COR-L47 (cell line): ENCODE results near the gene CCDC182.

Source experiments
- DNase-seq: peaks from one replicate; lab custom pipeline; 2025; lab: John Stamatoyannopoulos, UW

CCDC182 gene

DNA sequence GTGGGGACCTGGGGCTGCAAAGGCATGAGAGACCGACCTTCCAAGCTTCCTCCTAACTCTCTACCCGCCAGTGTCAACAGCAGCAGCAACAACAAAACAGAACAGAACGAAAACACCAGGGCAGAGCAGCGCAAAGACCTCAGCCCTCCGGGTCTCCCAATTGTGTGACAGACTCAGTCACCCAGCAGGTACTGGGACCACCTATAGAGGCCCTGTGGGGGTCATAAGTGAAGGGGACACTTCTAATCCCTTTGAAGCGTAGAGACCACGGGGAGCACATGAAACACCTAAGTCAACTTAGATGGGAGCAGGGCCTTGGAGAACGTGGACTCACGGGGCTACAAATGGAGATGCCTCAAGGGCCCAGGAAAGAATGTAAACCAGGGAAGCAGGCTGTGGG, 12.6 kb upstream of the CCDC182 start:
- no peak for DNase-seq

DNA sequence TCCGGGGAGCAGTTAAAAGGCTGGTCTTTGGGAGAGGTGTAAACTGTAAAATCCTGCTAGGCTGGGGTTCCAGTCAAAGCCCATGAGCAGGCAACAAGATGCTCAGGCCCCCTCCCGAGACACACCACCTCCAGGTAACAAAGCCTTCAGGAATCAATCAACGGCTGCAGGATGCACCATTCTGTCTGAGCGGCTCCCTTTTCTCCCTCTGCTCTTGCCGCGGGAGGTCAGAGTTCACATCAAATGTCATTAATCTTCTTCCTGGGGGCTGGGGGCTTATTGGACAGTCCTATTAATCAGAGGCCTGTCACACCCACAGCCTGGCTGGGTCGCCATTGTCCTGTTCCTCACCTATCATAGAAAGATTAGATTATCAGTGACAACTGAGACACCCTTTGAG, 11.9 kb upstream of the CCDC182 start:
- DNase-seq = no peak

DNA sequence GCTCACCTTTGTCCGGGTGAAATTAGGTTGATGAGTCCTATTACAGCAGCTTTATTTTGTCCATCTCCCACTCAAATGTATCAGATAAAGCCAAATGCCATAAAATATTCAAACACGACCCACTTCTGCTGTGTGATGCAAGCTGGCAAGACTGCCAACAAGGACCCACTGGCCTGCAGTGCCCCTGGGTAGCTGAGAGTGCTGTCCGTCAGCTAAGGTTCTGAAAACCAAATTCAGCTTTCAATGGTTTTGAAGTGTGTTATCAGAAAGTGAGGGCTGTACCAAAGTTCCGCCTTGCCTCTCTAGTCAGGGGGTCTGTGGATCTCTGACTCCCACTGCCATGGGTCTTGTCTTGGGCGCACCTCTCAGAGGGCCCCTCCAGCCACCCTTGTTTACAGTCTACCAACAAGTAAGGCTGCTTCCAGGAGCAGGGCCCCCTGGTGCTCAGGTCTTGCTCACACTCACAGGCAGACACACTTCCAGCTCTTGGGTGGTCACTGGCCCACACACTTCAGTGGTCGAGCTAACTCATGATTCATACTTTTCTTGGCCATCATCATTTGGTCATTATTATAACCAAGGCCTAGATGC, 10.5 kb upstream of the CCDC182 start:
- DNase-seq = no peak

DNA sequence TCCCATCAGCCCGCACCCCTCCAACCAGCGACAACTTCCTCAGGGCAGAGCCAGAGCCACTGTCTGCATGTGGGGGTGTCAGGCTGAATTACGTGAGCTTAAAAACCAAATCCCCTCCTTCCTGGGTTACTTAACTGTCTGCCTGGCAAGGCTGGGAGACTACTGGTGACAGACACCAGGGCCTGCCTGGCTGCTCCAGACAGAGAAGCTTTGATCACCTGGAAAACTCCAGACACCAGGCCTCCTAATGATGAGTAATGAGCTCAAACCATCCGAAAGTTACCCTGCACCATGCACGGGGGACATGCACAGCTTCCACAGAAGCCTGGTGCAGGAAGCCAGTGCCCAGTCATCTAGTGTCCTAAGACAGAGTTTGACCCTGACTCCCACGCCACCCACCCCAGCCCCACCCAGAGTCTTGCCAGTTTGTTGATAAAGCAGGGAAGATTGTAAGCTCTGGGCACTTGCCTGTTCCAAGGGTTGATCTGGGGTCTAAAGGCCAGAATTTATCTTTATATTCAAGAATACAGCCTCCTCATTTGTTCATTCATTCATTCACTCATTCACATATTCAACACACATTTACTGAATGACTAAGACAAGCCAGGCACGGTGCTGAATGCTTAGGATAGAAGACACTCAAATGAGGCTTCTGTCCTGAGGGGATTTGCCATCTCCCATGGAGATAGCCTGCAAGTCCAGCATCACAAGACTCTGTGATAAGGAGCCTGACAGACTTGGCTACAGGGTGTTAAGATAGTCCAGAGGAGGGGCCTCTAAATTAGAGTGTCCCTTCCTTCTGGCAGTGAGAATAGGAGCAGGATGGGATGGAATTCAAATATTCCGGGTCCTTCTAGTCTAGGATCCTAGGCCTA, 7.2 kb upstream of the CCDC182 start:
- DNase-seq = no peak

DNA sequence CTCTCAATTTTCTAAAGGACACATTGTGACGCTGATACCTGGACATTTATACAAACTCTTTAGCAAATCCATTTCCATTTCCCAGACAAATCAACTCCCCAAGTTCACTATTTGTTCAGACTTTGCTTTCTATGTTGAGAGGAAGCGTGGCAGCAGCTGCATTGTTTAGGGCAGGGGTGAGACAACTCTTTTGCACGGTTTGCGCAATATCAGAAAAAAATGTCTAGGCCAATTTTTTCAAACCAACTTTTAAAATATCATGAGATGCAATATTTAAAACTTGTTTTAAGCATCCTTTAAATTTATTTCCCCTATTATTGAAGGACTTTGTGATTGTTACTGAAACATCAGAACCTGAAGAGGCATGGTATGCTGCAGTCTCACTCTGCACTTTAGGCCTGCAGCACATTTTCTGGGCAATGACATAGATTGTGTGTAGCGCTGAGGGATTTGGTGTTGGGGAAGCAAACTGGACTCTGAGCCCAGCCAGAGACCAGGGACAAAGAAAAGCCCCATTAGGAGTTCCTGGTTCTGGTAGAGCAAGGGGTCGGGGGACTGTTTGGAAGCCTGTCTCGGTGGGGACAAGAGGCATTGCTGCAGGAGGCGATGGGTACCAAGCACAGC, 6.4 kb upstream of the CCDC182 start:
- no peak for DNase-seq

DNA sequence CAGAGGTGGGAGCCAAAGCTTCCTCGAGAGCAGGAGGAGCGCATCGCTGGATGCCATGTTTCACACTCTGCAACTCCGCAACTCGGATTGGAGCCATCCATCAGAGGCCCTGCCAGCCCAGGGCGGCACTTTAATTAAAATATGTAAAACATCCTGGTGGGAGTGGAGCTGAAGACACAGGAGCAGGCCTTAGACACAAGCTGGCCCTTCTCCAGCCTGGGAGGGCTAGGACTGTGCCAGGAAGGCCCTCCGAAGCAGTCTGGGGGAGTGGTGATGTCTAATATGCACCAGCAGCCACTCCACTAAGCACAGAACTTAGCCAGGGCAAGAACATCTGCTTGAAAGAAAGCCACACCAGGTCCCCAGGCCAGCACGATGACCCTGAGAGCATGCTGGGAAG, 5.8 kb upstream of the CCDC182 start:
- no peak for DNase-seq

DNA sequence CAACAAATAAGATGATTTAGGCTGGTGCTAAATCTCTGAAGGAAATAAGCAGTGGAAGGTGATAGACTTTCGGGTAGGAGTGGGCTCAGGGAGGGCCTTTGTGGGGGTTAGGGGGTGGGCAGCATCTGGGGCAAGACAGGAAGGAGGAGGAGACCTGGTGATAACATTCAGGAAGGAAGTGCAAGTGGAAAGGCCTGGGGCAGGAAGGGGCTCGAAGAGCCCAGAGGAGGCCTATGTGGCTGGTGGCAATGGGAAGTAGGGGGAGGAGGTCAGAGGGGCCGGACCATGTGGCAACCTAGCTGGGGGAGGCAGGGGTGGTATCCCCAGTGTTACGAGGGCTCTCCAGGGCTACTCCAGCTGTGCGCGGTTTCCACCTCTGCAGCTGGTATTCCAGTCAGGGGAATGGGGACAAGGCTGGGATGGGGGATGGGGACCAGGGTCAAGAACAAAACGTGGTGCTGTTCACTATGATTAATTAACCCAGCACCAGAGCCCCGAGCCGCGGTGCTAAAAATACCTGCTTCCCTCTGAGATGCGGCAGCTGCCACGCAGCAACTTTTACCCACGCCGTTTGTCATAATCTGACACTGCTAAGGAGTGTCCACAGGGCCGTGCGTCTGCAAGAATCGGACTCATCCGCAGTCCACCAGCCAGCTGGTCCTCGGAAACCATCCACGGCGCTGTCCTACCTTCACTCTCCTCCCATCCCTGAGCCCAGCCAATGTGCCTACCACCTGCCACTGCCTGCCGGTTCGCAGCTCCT, 5.2 kb upstream of the CCDC182 start:
- DNase-seq = no peak

DNA sequence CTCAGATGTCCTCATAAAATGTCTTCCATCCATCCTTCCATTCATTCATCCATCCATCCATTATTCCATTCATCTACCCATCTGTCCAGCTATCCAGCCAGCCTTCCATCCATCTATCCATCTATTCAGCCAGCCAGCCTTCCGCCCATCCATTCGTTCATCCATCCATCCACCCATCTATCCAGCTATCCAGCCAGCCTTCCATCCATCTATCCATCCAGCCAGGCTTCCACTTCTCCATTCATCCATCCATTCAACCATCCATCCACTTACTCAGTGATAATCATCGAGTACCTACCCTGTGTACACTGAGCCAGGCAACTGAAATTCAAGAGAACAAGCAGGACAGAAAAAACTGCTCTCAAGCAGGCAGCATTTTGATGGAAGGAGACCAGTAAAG, 4.6 kb upstream of the CCDC182 start:
- no peak for DNase-seq

DNA sequence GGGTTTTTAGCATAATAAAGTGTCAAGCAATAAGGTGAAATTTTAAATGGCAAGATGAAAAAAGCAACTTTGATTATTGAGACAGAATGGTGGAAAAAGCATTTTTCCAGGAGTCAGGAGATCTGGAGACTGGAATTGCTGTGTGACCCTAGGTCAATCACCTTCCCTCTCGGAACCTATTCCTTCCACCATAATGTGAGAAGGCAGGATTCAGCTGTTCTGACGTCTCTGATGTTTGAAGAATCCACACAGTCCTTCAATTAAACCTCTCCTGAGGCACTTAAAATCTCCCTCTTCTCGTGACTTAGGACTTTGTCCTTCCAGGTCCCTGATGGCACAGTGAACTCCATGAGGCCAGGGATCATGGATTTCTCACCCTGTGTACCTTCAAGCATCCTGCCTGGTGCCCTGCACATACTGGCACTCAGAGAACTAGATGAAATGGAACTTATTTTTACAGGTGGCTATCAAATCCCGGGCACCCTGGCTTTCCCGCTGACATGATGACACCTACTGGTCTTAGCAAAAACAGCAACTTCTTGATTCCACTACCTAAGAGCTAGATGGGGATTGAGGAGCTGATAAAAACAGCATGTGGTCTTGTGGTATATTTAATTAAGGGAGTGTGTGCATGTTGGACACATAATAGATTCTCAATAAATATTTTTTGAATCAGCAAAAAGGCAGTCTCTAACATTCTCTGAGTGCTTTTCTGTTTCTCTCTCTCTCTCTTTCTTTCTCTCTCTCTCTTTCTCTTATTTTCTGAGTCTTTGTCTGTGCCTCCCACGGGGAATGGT, 2.3 kb upstream of the CCDC182 start:
- peak; percentile 72 for DNase-seq

DNA sequence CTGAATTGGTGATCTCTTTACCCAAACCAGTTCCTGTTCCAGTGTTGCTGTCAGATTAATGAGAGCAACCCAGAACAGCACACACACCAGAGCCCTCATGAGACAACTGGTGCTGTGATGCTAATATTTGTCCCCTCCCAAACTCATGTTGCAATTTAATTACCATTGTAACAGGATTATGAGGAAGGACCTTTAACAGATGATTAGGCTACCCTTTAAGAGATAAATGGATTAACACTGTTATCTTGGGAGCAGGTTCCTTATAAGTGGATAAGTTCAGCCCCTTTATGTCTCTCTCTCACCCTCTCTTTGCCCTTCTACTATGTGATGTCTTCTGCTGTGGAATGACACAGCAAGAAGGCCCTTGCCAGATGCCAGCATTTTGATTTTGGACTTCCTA, 1.1 kb upstream of the CCDC182 start:
- DNase-seq = no peak

DNA sequence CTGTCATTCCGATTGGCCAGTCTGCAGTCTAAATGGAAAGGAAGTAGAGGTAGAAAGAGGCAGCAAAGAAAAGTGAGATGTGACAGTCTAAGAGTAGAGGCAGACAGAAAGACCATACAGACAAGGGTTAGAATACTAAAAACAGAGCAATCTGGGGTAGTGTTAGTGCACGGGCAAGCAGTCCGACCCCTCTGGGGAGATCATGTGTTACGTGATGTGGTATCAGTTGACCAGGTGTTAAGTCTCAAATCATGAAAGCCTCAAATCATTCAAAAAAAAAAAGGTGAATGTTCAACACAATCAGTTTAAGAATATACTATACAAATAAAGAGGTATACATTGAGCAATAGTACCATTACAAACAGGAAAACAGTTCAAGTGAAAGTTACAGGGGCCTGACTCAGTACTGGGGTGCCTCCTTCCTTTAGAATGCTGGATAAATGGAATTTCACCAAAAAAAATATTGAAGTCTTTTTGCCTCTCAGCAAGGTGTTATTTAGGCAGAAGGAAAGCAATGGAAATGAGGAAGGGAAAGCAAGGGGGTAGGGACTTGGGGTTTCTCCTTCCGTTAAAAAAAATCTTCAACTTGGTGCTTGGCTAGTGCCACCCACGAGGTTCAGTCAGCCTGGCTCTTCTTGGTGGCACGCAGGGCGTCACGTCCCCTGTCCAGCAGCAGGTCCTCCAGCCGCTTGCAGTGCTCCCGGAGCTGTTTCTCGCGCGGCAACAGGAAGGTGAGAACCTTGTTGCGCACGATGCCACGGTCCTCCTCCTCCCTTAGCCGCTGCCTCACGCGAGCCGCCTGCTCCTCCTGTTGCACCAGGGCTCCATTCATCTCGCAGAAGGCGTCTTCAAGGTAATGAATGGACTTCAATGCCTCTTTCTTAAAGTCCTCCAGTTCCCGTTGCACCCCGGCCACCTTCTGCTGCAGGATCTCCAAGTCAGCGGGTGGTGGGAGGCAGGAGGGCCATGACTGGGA, 616 bp downstream of the CCDC182 start:
- no peak for DNase-seq

DNA sequence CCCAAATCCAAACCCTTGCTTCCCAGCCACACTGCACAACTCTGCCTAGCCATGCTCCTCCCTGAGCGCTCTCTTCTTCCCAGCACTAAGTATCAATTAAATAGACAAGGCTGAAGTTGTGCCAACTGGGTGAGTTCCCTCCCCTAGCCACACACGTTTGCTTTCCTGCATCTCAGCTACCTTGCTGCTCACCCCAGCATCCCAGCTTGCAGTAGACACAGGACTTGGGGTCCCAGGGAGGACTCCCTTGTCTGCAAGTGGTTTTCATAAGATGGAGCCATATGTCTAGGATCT, 4.9 kb downstream of the CCDC182 start:
- no peak for DNase-seq

DNA sequence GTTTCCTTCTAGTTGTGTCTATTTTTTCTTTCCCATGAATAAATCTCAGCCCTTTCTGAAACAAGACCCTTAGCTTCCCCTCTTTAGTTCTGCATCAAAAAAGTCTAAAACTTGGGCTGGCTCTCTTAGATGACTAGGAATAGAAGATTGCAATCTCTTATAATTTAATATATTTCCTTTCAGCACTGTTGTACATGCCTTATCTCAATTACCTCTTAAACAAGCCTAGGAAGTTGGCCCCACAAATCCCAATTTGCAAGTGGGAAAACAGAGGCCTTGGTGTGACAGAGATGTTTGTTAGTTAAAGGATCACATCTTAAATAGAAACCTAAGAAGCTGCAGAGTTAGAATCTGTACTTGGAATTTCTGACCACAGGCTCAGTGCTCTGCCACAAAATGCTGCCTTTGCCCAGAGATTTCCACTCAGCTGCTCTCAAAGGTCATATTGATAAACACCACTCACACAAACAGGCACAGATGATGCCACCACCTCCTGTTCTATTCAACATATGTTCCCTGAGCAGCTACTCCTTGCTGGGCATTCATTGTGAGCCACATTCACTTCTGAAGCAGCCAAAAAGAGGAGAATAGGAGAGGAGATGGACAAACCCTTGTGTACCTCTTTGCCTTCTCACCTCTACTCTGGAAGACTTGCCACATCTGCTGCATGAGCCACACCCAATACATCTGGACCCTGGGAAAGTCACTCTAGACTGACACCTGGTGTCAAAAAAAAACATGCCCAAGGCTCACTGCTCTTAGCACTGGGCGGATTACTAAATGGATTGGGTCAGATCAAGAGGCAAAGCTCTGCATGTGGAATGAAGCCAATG, 5.5 kb downstream of the CCDC182 start:
- peak; percentile 14 for DNase-seq

DNA sequence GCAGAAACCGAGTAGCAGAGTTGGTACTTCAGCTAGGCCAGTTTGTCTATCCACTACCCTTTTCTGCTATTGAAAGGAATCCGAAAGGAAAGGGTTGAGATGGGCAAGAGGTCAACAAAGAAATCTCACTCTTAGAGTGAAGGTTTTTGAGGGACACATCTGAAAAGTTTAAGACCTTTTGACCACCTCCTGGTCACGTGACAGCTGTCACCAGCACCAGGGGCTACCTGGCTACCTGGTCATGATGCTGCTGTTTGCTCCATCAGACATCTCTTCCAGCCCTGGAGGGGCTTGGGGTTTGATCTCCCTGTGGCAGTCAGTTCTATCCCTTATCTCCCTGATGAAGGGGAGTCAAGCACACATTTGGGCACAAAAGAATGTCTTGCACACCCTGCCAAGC, 7.6 kb downstream of the CCDC182 start:
- no peak for DNase-seq

DNA sequence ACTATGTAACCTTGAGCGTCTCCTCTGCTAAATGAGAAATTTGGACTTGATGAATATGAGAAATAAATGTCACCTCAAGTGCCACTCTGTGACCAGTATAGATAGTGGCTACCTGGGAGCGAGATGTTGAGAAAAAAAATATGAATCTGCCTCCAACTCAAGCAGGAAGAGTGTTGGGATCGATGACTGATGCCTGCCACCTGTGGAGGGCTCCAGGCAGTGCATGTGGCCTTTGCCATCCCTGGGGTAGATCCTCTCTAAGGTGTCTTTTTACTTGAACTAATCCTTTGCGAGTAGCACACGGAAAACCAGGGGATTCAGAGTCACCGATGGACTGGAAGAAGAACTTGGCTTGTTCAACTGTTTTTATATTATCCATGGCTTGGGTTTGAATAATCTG, 9.4 kb downstream of the CCDC182 start:
- peak; percentile 21 for DNase-seq

DNA sequence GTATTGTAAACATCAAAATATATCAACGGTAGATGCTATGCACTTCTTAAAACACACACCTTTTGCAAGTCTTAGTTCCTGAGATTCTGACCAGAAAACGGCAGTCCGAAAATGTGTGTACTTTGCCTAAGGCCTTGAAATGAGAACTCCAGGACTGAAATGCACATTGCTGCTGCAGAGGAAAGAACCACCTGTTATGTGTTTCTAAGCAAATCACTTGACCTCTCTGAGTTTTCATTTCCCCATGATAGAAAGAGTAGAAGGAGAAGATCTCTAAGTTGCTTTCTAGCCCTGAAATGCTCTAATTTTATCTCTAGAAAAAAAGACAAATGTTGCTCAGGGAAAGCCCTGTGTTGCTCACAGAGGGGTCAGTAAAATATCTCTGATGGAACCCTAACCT, 9.9 kb downstream of the CCDC182 start:
- DNase-seq = no peak

DNA sequence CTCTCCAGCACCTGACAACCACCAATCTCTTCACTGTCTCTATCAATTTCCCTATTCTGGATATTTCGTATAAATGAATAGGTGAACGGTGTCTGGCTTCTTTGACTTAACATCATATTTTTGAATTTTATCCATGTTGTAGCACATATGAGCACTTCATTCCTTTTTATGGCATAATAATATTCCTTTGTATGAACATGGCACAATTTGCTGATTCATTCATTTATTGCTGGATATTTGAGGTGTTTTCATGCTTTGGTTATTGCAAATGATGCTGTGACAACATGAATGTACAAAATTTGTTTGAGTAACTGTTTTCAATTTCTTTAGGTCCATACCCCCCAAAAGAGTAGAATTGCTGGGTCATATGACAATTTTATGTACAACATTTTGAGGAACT, 12.0 kb downstream of the CCDC182 start:
- DNase-seq = no peak

DNA sequence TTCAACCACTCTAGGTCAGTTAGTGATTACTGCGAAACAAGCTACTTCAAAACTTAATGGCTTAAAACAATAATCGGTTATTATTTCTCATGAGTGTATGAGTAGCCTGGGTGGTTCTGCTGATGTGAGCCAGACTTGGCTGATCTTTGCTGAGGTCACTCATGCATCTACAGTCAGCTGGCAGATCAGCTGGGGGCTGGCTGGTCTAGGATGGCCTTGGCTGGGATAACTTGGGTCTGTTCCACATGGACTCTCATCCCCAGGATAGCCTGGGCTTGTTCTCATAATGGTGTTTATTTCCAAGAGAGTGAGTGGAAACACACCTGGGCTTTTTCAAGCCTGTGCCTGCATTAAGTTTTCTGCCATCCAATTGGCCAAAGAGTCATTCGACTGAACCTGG, 13.0 kb downstream of the CCDC182 start:
- no peak for DNase-seq

DNA sequence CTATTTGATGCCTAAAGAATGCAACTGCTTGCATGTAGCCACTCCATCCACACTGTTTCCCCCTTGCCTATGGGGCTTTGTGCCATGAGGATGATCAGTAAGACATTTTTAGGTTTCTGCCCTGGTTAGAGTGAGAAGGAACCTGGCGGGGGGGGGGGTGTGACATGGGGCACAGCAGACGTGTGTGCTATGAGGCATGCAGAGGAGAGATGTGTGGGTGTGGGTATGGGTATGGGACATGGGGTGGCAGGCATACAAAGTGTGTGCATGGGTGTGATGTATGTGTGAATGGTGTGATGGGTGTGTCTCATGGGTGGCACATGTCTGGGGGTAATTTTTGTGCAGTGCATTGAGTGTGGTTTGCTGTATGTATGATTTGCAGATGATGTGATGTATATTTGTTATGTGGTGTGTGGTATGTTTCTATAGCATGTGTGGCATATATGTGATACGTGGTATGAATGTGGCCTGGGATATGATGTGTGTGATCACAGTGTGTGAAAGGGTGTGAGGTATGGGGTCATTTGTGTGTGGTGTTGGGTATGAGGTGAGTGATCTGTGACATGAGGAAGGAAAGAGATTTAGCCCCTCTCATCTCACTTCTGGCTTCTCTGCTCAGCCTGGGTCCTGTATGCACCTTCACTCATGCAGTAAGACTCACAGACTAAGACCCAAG, 14.9 kb downstream of the CCDC182 start:
- DNase-seq = no peak
